HG02981 (cell line): ENCODE measurements around the gene PRDM16.
"Not testable (repeated sequence)": the region's sequence is repeated elsewhere in the genome, so short reads cannot be mapped to it uniquely, and the experiment has no call there.

Source experiments
- ATAC-seq: cut with Tn5 transposase; IDR thresholded peaks from one replicate; pipeline ENCODE4 v1.9.1; 2021; ENCODE audit warnings: mild to moderate bottlenecking, moderate library complexity; ENCODE audit not compliant: unreplicated experiment

PRDM16 gene

GRCh38 chr1:3237570-3237969 lies 168.6 kb downstream of the PRDM16 start:
- no peak for ATAC-seq

DNA sequence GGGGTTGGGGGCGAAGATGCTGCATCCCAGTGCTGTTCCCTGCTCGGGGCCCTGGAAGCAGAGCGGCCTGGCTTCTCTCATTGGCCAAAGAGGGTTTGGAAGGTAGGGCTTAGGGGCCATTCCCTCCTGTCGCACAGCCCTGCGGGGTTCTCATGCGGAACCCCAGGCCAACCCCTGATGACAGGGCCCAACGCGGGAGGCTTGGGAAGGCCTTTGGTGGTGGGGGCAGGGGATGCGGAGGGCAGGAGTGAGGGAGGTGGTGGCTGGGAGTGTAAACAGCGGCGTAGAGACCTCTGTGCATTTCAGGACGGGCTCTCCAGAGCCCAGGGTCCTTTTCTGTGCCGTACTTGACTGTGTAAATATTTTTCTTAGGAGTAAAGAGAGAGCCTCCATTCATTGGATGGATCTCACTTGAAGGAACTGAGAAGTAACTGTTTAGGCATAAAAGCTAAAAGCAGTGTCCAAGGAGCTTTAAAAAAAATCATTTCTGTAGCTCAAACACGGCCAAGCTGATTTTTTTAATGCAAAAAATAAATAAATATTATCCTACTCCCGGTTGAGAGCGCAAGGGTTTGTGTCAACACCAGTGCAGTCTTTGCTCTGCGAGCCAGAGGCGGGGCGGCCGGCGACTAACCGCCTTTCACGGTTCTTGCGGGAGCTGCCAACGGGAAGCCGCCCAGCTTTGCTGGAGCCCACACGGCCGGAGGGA lies 169.1 kb downstream of the PRDM16 start:
- ATAC-seq: no peak

- no peak for ATAC-seq
Measured at GRCh38 chr1:3238703-3239278, 169.8 kb downstream of the PRDM16 start.

- not testable (repeated sequence) for ATAC-seq
Measured at GRCh38 chr1:3239991-3240390, 171.0 kb downstream of the PRDM16 start.

DNA sequence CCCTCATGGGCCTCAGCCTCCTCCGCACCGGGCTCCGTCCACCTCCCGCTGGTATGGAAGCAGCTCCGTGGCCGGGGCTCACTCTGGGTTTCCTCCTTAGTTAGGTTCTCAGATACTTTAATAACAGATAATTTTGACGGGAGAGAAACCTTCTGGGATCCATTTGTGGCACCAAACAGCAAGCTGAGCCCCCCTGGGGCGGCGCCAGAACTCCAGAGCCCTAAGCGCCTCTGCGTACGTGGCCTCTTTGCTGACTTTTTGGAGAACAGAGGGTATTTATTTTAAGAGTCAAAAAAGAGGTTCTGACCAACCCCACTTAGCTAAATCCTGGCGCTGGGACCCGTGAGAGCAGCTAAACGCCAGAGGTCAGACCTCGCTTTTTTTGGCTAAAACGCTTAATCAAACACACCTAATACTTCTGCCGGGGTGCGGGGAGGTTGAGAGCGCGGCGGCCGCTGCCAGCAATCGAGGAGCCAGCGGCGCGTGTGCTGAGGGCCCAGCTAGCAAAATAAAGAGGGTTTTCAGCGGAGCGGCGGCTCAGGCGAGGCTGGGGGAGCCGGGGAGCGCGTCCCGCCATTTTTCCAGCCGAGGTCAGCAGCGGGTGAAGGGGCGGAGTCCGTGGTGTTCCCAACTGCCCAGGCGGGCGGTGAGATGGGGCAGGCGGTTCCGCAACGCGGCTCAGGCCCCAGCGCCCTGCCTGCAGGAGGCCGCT lies 171.7 kb downstream of the PRDM16 start:
- no peak for ATAC-seq

- ATAC-seq: no peak
Measured at GRCh38 chr1:3241236-3241550, 172.2 kb downstream of the PRDM16 start.

DNA sequence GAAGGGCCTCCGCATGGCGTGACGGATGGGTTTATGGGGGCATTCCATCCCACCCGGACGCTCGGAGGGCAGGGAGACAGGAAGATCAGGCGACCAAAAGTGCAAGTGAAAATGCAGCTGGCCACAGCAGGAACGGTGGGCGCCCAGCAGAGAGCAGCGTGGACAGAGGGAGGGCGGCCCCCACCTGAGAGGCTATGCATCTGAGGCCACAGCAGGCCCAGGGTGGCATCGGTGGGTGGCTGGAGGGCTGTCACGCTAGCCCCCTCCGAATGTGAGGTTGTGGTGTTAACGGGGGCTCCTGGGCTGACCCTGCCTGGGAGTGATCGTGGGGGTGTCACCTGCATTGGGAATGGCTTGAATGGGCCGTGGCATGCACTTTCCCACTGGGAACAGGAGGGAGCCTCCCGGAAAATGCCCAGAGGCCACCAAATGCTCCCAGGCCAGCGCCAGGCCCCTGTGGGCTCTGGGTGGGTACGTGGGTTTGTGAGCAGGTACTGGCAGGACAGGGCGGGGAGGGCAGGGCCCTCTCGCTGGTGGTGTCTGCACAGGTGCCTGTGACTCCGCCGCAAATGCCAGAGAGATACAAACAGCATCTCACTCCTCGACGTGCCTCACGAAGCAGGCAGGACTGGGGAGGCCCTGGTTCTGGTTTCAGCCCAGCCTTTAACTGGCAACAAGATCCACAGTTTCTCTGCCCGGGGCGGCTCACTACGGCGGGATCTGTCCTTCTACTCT lies 172.8 kb downstream of the PRDM16 start:
- ATAC-seq: no peak

DNA sequence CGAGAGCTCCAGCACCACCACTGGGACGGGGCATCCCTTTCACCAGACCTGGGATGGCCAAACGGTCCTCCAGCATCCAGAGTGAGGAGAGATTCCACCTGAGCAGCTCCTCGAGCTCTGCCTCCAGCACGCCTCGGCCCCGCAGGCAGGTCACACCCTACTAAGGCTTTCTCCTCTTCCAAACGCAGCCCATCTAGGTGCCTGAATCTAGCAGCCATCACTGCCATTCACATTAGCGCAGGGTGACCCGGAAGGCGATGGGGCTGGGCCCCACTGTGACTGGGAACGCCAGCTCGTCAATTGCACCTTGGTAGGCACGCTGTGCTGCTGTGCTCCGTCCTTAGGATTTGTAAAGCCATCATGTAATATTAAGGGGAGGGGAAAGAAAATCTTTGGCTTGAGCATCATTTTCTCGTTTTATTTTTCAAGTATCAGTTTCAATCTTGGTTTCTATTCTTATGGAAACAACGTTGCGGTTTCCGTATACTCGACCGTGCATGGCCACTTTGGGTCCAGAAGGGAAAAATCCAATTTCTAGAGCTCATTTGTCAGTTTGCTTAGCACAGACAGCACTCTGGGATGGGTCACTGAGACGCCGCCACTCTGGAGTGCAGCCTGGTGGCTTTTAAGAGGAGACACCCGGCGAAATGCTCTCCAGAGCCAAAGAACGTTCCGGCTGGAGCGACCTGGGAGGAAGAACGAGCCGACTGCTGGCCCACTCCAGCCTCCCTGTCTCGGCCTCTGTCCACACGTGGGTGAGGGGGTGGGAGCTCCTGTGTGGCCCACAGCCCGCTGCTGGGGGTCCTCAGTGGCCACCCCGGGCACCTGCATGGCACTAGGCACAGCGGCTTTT lies 173.6 kb downstream of the PRDM16 start:
- ATAC-seq: no peak

GRCh38 chr1:3243304-3243703 lies 174.3 kb downstream of the PRDM16 start:
- ATAC-seq: no peak

DNA sequence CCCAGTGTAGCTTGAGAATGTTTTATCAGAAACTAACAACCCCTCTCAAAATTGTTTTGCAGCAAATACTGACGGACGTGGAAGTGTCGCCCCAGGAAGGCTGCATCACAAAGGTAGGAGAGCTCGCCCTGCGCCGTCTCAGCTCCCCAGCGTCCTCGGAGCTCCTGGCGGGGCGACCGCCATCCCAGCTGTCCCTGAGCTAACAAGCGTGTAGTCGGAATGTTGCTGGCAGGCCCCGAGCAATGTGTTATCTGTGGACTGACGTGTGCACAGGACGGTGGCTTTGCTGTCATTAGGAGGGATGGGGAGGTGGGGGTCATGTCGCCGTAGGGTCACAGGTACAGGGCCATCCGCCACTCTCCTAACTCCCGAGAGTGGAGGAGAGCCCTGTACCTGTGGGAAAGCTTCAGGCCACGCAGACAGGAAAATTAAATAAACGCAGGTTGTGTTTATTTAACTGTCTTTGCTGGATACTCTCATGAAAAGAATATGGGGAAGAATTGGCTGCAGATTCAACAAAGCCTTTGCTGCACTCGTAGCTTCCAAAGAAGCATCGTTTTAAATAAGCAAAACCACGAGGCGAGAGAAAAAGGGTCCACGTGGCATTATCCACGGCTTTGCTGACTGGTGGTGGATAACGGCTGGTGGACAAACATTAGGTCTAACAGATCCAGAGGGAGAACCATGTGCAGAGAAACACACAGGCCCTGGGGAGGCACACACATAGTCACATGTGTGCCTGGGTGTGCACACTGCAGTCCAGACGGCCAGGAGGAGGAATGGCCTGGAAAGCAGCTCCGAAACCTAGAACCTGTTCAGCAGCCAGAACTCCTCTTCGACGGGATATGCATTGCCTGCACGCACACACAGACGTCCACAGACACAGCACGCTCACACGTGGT lies 175.3 kb downstream of the PRDM16 start:
- no peak for ATAC-seq

DNA sequence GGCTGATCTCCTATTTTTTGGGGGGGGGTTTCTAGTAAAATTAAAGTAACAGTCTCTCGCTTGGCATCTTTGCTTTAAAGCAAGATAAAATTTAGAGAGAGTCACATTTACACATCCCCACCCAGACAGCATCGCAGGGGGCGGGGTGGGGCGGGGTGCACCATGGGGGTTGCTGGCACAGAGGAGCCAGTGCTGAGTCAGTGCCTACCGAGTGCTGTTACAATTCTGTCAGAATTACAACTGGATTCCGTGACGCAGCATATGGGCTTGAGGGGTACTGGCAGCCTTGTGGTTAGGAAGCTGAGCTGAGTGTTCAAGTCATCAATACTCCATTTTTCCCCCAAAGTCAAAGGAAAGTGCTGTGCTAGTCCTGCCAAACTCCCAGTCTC lies 175.9 kb downstream of the PRDM16 start:
- ATAC-seq: no peak

DNA sequence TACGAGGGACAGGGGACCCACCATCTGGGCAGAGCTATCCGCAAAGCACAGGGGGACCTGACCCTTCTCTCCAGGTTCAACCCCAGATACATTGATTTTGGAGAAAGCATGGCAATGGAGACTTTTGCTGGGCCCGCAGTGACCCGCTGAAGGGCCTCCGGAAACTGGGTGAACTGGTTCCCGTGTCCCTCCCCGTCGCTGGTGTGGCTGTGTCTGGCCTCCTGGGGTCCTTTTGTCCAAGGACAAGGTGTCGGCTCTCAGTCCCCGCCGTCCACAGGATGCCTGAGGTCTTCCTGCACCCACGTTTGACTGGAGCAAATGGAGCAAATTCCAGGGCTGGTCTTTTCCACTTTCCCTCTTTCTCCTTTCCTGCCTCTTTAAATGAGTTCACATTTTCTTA lies 176.3 kb downstream of the PRDM16 start:
- no peak for ATAC-seq

GRCh38 chr1:3245768-3246167 lies 176.8 kb downstream of the PRDM16 start:
- ATAC-seq: no peak

- no peak for ATAC-seq
Measured at GRCh38 chr1:3246251-3246650, 177.2 kb downstream of the PRDM16 start.

GRCh38 chr1:3247521-3248121 lies 178.6 kb downstream of the PRDM16 start:
- no peak for ATAC-seq

DNA sequence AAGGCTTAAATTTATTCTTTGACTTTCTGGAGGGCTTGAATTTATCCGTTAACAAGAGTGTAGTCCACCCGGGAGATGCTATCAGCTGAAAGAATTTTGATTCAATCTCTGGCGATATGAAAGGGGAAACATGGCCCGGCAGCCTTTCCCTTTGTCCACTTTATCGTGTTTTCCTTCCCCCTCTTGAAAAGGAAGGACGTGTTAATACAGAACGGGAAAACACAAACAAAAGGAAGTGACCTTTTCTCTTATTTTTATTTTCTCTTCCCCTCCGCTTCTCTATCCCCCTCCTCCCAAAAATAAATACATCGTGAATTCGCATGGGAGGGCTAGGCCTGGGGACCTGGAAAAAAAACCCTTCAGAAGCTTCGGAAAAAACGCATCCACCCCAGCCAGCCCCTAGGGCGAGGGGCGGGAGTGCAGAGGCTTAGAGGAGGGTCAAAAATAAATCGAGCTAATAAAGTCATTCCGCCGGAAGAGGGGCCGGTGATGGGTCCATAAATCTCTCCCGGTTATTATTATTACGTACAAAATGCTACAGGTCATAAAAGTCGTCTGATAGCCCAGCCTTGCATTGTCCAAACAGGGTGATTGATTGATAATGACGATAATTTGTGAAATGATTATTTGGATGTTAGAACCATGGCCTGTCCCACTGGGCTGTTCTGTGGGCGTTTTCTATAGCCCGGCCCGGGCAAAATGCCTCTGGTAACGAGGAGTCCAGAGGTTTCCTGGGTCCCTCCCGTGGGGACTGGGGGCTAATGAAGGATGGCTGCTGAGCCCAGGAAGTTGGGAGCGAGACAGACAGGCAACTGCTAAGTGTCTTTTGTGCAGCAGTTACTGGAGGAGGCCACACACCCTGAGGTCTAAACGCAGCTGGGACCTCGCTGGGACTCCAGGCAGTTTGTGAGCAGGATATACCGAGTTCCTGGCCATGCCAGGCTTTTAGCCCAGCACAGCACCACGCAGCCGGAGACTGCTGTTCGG lies 179.4 kb downstream of the PRDM16 start:
- ATAC-seq: no peak

GRCh38 chr1:3249231-3249630 lies 180.2 kb downstream of the PRDM16 start:
- no peak for ATAC-seq
